HG03175 (cell line): ENCODE results near the gene CLSTN2.

Source experiments
- ATAC-seq: cut with Tn5 transposase; IDR thresholded peaks from one replicate; pipeline ENCODE4 v1.9.1; 2021; ENCODE audit warnings: mild to moderate bottlenecking, moderate library complexity; ENCODE audit not compliant: unreplicated experiment

CLSTN2 gene

DNA sequence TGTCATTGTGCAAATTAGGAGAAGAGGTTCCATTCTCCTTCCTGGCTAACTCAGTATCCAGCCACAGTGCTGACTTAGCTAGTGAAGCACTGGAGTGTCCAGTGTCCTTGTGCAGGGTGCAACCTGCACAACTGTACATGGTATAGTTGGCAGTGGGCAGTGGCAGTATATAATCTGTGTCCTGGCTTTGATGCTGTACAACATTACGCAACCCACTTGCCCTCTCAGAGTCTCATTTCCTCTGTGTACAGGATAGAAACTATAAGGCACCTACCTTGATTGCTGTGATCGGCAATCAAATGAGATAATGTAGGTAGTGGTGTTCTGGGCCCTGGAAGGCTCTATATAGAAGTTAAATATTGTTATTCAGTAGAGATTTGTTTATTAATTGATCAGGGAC is 333.6 kb downstream of the CLSTN2 start:
- ATAC-seq, result no peak

DNA sequence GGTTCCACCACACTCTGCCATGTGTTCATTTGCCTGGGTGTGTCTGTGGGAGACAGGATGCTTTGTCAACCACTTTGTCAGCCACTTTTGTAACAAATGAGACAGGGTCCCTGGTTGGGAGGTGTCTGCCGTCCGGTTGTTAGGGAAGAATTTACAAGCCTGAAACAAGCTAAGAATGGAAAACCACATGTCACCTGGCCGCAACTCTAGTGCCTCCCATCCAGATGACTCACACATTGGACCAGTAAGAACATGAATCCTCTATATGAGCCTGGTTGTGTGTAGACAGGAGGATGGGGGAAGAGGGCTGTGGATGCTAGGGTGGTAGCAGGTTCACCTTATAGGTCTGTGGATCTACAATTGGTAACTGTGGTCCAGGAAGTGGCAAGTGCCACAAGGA is 335.3 kb downstream of the CLSTN2 start:
- no peak for ATAC-seq

DNA sequence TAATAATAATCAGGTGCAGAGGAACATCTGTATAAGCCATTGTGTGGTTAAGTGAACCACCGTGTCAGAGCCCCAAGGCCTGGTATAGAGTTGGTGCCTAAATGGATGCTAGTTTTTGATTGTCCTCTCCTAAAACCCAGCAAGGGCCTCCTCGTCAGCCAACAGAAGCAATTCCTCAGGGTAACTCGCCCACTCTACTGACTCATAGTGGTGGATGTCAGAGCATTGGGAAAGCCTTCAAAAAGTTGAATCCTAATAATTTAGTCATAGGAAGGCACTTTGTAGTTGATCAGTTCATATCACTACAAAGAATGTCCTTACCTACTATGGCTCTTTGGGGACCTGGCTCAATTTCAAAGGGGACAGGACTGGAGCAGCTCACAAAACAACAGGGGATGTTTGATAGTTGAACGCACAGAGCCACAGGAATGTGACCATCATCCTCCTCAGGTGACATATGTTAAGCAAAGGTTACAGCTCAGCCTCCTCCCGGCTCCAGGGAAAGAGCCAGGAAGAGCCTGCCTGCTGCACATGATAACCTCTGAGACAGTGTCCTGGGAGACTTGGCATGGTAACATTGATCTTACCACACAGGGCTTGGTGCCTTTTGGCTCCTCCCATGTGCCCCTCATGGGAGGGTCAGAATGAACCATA is 338.7 kb downstream of the CLSTN2 start:
- no peak for ATAC-seq

DNA sequence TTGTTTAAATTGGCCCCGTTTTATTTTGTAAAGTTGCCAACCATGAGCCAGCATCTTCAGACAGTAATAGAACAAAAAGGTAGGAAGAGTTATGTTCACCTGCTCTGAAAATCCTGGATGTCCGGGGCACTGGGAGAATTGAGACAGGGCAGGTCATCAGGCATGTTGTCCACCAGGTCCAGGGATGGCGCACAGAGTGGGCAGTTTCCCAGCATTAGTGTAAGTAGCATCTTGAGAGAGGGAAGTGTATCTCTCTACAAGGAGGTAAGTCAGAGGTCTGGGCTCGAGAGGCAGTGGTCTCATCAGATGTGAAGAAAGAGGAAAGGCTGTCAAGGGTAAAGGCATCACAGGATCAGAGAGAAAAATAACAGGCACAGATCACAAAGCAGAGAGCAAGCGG is 339.4 kb downstream of the CLSTN2 start:
- ATAC-seq, result no peak

DNA sequence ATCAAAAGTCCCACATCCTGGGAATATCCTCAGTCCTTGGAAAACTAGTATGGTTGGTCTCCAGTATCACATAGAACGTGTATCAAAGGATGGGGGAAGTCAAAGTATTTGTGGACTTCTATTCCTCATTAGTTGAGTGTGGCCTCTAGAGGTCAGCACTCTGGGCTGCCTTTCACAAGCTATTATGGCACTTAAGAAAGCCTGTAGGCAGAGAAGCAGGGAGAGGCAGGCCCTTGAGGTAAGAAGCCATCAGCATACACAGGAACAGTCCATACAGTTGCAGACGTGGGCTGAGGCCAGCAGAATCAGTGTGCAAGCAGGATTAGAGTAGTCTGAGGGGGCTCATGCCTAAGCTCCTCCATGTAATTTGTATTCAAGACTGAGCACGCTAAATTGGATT is 341.7 kb downstream of the CLSTN2 start:
- ATAC-seq, result no peak

DNA sequence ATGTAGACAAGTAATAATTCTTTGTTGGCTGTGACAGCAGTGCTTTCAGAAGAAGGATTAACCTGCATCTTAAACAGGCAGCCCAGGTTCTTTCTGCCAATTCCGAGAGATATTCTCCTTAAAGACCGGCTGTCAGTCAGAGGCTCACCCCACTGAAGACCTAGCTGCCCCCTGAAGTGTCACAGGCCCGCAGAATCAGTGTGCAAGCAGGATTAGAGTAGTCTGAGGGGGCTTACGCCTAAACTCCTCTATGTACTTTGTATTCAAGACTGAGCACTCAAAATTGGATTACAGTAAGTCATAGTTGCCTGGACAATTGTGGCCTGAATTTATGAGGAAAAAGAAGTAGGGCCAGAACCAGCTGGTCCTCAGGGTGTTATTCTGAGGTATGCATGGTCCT is 342.9 kb downstream of the CLSTN2 start:
- no peak for ATAC-seq

DNA sequence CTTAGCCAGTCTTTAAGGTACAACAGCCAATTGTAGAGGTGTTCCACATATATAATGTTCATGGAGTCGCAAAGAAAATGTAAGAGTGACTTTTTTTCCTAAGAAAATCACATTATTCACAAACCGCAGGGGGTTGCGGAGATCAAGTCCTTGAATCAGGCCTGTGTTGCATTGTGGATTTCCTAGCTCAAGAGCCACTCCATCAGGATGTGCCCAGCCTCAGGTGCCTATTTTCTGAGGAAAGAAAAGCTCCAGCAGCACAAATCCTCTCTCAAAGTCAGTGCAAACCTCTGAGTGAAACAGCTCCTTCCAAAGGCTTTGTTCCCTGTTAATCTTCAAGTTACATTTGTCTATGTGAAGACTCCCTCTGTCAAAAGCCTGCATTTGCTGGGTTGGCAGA is 349.4 kb downstream of the CLSTN2 start:
- ATAC-seq, result no peak

DNA sequence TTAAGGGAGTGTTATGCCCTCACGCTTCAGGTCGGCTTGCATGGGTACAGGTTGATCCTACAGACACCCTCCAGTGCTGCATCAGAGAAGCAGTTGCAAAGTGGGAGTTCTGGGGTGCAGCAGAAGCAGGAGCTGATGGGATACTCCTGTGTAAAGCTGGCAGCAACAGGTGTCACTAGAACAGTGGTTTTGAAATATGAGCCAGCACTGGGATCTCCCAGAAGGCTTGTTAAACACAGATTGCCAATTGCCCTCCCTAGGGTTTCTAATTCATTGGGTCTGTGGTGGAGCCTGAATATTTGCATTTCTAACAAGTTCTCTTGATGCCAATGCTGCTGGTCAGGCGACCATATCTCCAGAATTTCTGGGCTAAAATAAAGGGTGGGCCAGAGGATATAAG is 350.4 kb downstream of the CLSTN2 start:
- no peak for ATAC-seq

DNA sequence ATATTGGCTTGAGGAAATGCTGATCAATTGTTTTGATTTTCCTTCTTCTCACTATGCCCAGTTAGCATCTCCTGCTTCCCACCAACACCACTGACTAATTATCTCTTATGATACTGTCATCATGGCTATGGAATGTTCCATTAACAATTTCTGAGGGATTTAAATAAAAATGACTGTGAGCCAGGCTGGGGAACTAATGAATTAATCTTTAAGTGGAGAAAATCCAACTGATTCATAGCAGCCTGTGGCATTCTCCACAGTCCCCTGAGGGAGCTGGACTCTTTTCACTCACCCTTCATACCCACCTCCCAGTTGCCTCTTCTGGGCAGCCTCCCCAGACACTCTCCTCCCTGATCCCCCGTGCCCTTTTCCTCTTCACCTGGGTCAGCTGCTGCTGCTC is 353.6 kb downstream of the CLSTN2 start:
- no peak for ATAC-seq

DNA sequence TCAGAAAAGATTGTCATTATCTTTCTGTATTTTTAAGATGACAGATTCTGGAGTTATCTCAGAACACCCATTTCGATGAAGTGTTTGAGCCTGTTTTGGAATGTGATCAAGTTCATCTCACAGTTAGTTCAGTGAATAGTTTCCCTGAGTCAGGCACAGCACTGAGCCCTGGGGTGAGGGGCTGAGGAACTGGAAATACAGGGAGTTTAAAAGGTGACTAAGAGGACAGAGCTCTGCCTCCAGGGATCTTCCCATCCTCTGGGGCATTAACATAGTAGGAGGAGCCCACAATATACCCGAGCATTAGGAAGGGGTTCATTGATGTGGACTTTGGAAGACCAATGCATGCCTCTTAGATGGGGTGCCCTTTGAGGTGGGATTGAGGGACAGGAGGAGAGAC is 355.1 kb downstream of the CLSTN2 start:
- no peak for ATAC-seq

DNA sequence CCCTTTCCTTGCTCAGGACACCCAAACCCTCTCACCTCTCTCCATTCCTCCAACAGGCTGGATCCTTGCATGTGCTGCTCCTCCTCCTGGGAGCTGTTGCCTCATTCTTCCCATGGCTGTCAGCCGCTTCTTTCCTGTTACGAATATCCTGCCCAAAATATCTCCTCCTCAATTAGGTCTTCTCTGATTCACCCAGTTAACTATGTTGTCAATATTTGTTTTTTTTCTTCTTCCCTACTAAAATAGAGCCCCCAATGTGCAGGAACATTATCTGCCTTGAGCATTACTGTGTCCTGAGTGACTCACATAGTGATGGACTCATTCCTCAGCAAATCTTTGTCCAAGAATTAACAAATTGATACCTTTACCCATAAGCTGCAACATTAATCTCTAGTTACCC is 357.2 kb downstream of the CLSTN2 start:
- ATAC-seq, result no peak

DNA sequence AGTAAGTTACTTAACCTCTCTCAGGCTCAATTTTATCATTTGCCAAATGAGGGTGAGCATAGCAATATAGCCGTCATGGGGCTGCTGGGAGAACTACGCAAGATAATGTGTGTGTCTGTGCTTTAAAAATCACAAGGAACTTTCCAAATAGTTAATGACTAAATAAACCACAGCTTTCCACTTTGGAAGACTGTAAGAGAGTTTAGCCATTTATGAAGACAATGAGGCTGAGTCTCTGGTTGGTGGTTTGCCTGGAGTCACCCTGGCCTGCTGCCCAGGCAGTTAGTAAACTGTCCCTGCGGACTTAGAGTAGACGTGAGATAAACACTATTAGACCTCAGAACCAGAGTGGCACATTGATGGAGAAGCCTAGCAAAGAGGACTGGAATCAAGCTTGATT is 357.7 kb downstream of the CLSTN2 start:
- ATAC-seq, result no peak

DNA sequence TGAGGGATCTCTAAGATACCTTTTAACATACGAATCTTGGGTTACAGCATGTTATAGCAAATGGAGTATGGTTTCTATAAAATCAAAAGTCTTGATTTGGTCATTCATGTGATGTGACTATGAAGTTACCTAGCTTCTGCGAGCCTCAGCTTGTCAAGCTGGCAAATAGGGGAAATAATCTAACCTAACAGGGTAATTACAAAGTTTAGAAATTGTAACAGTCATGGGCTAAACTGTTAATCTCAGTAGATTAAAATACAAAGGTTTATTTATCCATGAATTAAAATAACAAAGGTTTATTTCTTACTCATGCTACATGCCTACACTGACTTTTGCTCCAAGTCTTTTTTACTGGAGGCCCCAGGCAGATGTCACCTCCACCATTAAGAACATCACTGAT is 359.1 kb downstream of the CLSTN2 start:
- ATAC-seq, result no peak

DNA sequence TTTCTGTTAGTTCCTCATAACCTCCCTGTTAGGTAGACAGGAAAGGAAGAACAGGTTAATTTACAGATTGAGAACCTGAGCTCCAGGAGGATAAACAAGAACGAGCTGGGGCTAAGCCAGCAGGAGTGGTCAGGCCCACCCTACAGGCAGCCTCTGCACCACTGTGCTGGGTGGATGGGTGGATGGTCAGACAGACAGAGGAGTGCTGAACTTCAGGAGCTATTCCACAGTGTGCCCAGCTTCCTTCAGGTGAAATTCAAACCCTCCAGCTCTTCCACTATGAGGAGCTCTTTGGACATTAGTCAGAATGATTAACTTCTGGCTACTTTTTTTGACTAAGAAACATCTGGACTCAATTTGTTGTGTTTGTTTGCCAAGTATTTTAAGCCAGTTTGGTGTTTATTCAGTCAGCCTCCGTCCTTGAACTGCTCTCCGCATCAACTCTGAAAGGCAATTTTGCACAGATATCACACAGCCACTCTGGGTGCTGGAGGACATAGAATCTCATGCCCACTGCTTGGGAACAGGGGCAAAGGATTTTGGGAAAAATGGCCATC is 361.9 kb downstream of the CLSTN2 start:
- no peak for ATAC-seq

DNA sequence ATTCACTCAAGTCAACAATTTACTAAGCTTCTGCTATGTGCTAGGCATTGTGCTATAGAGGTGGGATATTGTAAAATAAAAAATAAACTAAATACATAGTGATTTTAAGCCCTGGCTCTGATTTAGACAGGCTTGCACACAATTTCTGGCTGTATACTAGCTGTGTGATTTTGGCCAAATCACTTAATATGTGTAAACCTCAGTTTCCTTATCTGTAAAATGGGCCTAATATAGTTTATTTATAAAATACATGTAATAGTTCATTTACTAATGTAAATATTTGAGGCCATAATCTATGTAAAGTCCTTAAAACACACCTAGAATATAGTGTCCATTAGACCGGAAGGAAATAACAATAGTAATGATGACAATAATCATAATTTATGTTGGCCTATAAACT is 363.1 kb downstream of the CLSTN2 start:
- ATAC-seq, result no peak

DNA sequence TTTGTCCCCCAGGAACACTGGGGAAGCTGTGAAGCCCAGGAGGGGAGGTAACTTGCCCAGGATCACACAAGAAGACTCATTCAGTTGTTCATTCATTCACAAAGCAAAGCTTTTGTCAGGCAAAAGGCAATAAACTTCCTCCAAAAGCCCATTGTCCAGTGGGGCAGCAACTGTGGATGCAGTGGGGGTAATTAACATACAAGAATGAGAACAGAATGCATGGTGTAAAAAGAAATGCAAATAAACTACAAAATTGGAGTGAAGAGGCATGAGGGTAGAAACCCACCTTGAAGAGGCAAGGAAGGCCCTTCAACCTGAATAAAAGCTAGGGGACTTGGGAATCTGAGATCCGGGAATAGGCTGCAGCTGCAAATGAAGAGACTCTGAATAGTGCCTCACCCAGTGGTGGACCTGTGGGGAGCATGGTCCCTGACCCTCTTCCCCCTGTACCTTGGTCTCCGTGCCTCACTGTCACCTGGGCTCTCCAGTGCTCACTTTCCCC is 363.6 kb downstream of the CLSTN2 start:
- no peak for ATAC-seq

DNA sequence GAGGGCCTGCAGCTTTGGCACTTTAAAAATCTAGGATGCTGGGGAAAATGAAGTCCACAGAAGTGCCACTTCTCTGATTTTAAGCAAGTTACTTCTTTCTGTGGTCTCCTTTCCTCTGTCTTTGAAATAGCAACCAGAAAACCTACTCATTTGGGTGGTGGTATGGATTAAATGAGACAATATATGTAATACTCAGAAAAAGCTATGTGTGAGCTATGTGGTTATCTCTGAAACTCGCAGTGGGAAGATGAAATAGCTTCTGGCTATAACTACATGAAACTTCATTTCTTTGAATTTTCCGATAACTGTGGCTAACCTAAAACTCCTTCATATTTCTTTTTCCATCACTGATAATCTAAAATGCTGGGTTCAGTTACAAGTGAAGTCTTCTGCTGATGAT is 368.9 kb downstream of the CLSTN2 start:
- ATAC-seq, result no peak

DNA sequence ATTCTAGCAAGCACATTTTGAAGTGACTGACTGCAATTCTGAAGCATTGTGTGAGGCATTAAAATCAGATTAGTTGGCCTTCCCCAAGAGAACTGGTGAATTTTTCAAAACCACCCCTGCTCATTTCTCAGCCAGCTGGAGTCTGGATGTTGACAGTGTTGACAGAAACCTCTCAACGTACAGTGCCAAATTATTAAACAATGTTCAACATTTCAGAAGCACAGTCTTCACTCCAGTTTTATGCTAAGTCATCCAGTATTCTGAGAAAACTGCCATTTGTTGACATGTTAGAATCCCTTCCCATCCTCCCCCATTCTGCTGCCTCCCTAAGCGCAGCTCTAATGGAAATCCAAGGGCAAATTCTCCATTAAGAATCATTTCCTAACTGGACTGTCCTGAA is 373.6 kb downstream of the CLSTN2 start:
- no peak for ATAC-seq

DNA sequence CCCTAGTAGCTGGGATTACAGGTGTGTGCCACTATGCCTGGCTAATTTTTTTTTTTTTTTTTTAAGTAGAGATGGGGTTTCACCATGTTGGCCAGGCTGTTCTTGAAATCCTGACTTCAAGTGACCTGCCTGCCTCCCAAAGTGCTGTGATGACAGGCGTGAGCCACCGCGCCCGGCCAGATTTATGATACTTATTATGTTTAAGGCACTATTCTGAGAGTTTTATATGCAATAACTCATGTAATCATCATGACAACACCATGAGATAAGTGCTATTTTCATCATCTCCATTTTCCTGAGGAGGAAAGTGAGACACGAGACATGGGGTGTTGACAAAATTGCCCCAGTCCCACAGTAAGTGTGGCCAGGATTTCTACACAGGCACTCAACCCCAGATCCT is 376.4 kb downstream of the CLSTN2 start:
- no peak for ATAC-seq

DNA sequence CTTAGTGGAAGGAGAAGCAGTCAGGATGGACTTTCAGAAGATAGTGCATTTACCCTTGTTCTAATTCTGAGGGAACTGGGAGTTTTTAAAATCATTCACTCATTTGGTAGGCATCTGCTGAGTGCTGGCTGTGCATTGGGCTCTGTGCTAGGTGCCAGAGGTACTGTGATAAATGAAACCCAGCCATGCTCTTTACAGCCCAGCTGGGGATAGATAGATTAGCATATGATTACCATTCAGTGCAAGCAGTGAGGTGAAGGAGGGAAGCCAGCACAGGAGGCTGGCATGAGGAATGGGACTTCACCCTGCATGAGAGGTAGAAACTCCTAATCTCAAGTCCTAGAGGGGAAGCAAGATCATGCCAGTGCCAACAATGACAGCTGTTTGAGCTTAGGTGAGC is 381.0 kb downstream of the CLSTN2 start:
- ATAC-seq, result no peak

DNA sequence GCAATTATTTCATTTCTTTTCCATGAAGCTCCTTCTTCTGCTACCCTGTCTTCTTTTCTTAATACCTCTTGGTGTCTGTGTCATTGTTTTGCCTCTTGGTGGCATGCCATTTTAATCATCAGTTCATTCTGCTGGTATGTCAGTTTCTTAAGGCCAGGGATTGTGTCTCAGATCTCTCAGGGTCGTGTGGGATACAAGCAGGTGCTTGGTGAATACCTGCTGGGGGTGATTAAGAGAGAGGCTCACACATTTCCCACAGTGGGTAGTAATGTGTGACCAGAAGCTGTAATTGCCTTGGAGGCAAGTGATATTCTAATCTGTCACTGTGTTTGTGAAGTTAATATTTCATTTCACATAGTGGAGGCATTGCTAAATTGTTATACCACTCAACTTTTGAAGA is 381.5 kb downstream of the CLSTN2 start:
- no peak for ATAC-seq

DNA sequence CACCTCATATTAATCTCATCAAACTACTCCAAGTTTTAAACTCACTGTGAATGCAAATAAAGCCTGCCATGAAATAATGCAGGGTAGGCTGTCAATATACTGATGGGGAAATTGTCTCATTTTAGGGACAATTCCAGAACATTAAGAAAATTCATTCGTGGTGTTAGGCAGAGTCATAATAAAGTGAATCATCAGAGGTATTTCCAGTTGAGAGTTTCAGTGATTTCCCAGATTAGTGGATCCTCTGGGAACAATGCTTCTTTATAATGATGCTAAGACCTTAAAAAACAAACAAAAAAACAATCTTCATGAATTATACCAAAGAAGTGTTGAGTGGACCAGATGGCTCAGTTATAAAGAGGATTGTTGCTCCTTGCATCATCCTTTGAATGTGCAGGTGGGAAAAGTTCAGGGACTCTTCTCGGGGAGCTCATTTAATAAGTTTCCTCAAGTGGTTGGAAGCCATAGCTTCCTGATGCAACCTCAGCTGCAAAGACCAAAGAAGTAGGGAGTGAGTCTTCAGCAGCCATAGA is 381.9 kb downstream of the CLSTN2 start:
- ATAC-seq, result no peak

DNA sequence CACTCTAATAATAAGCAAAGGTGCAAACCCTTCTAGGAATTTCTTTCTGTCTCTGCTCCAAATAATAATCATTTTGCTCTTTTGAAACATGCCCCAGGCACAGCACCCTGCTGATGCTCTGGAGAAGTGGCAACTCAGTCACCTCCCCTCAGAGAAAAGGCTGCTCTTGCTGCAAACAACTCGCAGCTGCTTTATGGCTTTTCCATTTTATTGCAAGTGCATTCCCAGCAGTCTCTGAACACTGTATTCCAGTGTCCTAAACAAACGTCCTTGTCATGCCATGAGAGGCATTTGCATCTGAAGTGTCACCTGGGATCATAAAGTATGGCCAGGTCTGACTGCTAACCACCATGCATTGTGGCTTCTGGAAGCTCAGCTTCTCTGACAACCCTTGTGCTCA is 384.8 kb downstream of the CLSTN2 start:
- no peak for ATAC-seq
